ENCODE measurements around the gene TP53TG5. TPM values are rescaled to one million over a fixed set of nuclear protein-coding genes. Genes with fewer than 3 reads are reported as not detected.

The TP53TG5 gene
- total RNA-seq = 1 to 10 TPM in 2 of 4 donors, under 1 TPM in 1, not detected in 1; 0.17 to 2.1 (median 1.1) TPM

- no peak within 1 kb of the TSS for H3K4me3 ChIP-seq
- no peak for TF ChIP-seq POLR2A (IDR thresholded peaks at IDR 0.05; ENCODE audit: low read depth)
- no peak for TF ChIP-seq POLR2AphosphoS5 (IDR thresholded peaks at IDR 0.05)
- TF ChIP-seq CTCF (IDR thresholded peaks at IDR 0.05) = no peak
- TF ChIP-seq EP300 (IDR thresholded peaks at IDR 0.05) = no peak
- peaks cover 6 to 11% (median 10%) of the 10 kb centered on the region in 4 donors for H3K4me1 ChIP-seq
- peak; percentile 60 for DNase-seq (ENCODE audit: extremely low spot score)
- H3K9me3 ChIP-seq = no peaks in the 10 kb centered on the region
- intact Hi-C loops (cut with DNase I) = no loop called here
- peaks cover 0 to 12% (median 4%) of the 10 kb centered on the region in 4 donors for H3K36me3 ChIP-seq
- H3K27me3 ChIP-seq = no peaks in the 10 kb centered on the region
- WGBS = 94% methylated on average over 1 of the region's 1 CpG
- no peak within 1 kb of the TSS for H3K27ac ChIP-seq (replicated peaks in 1 of 4)
These were observed at the start of gene TP53TG5 for GRCh38 chr20:45378191-45378590. Gene TP53TG5, minus strand, starts transcription at chr20:45378325. Its CDS starts 89 bp downstream, at chr20:45378236.

- WGBS = 77% methylated on average over 14 of the region's 14 CpGs
- H3K9me3 ChIP-seq = no peaks in the 10 kb centered on the region
- peaks cover 0 to 7% (median 3%) of the 10 kb centered on the region in 4 donors for H3K4me1 ChIP-seq
- intact Hi-C loops (cut with DNase I) = no loop called here
- no peak overlapping the region for H3K27ac ChIP-seq (replicated peaks in 1 of 4)
- TF ChIP-seq CTCF (IDR thresholded peaks at IDR 0.05) (no peak), EP300 (IDR thresholded peaks at IDR 0.05) (no peak), POLR2A (IDR thresholded peaks at IDR 0.05; ENCODE audit: low read depth) (no peak), POLR2AphosphoS5 (IDR thresholded peaks at IDR 0.05) (no peak)
- H3K36me3 ChIP-seq = peaks cover 27 to 47% (median 45%) of the 10 kb centered on the region in 4 donors
- no peak for DNase-seq (ENCODE audit: extremely low spot score)
- no peak overlapping the region for H3K4me3 ChIP-seq
- no peaks in the 10 kb centered on the region for H3K27me3 ChIP-seq
These were observed 49.4 kb upstream of the TP53TG5 start for GRCh38 chr20:45427236-45428149.

- H3K27me3 ChIP-seq = no peaks in the 10 kb centered on the region
- intact Hi-C loops (cut with DNase I) = no loop called here
- TF ChIP-seq POLR2AphosphoS5 (IDR thresholded peaks at IDR 0.05) (no peak), EP300 (IDR thresholded peaks at IDR 0.05) (no peak), CTCF (IDR thresholded peaks at IDR 0.05) (no peak), POLR2A (IDR thresholded peaks at IDR 0.05; ENCODE audit: low read depth) (no peak)
- no peak overlapping the region for H3K27ac ChIP-seq (replicated peaks in 1 of 4)
- no peaks in the 10 kb centered on the region for H3K9me3 ChIP-seq
- 89% methylated on average over 5 of the region's 5 CpGs for WGBS
- H3K36me3 ChIP-seq = peaks cover 37 to 57% (median 55%) of the 10 kb centered on the region in 4 donors
- DNase-seq (ENCODE audit: extremely low spot score) = no peak
- H3K4me1 ChIP-seq = peaks cover 0 to 7% (median 3%) of the 10 kb centered on the region in 4 donors
- H3K4me3 ChIP-seq = no peak overlapping the region
These were observed 48.3 kb upstream of the TP53TG5 start for GRCh38 chr20:45426320-45427016.

- H3K9me3 ChIP-seq = no peaks in the 10 kb centered on the region
- intact Hi-C loops (cut with DNase I) = no loop called here
- 98% methylated on average over 17 of the region's 17 CpGs for WGBS
- no peak overlapping the region for H3K27ac ChIP-seq (replicated peaks in 1 of 4)
- no peak for DNase-seq (ENCODE audit: extremely low spot score)
- no peaks in the 10 kb centered on the region for H3K27me3 ChIP-seq
- peaks cover 46 to 66% (median 64%) of the 10 kb centered on the region in 4 donors for H3K36me3 ChIP-seq
- TF ChIP-seq POLR2A (IDR thresholded peaks at IDR 0.05; ENCODE audit: low read depth) (no peak), POLR2AphosphoS5 (IDR thresholded peaks at IDR 0.05) (no peak), CTCF (IDR thresholded peaks at IDR 0.05) (no peak), EP300 (IDR thresholded peaks at IDR 0.05) (no peak)
- H3K4me3 ChIP-seq = no peak overlapping the region
- H3K4me1 ChIP-seq = peaks cover 0 to 7% (median 3%) of the 10 kb centered on the region in 4 donors
These were observed 47.4 kb upstream of the TP53TG5 start for GRCh38 chr20:45425561-45425960.
